ENCODE measurements around the gene NLGN1. TPM values are rescaled to one million over a fixed set of nuclear protein-coding genes. Genes with fewer than 3 reads are reported as not detected.
A peak's percentile ranks its signal among the peaks of the same experiment; 100 is the strongest.

The NLGN1 gene
- total RNA-seq, 1 experiment from 2014 or later, result 5.2 TPM

DNA sequence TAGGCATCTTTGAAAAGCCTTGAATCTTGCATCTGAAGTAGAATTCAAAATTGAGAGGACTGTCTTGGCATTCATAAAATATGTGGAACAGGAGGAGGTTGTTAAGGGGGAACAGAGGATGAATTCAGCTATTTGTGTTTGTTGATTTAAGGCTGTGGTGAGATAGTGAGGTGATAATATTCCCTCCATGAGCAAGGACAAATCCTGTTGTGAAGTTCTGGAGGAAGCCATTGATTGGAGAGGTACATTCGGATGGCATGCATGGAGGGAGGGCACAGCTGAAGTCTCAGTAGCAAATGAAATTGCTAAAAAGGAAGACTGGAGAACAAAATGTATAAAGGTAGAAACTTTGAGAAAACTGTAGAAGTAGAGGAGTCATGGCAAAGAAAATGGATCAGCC, 443.8 kb downstream of the NLGN1 start:
- no peak overlapping the region for H2BK12ac ChIP-seq (ENCODE audit: insufficient read length, low read depth, low read length)
- no peak overlapping the region for H3K27ac ChIP-seq (ENCODE audit: insufficient read length, low read depth, low read length)
- no peak overlapping the region for H3K4me2 ChIP-seq (ENCODE audit: insufficient read depth, insufficient read length, low read length)
- Mint-ChIP-seq H3K27me3 (ENCODE audit: low read depth) (no peaks in the 10 kb centered on the region), H3K9me3 (peaks cover 13 to 19% of the 10 kb centered on the region in 2 experiments), H3K36me3 (ENCODE audit: insufficient read depth in 1 of 3, low read depth in 3 of 3) (peaks cover 15 to 24% (median 23%) of the 10 kb centered on the region in 3 experiments), H3K27ac (peak overlapping the region in 1 of 3 experiments; percentile 31; a peak in 2 of 7 replicates), H3K4me1 (peaks cover 7 to 12% of the 10 kb centered on the region in 2 experiments; a peak in 3 of 4 replicates), H3K4me3 (no peak overlapping the region)
- H2BK5ac ChIP-seq (ENCODE audit: insufficient read length, low read length), result no peak overlapping the region
- H3K79me1 ChIP-seq (ENCODE audit: insufficient read depth, low read depth, low read length, poor library complexity, severe bottlenecking), result no peaks in the 10 kb centered on the region
- H2BK20ac ChIP-seq (ENCODE audit: low read depth, low read length, poor library complexity, severe bottlenecking), result no peak overlapping the region
- no peak overlapping the region for H2AK5ac ChIP-seq (ENCODE audit: insufficient read length, low read length)
- no peak overlapping the region for H4K91ac ChIP-seq (ENCODE audit: insufficient read length, low read depth, low read length)
- no peaks in the 10 kb centered on the region for H3K27me3 ChIP-seq (ENCODE audit: insufficient read depth, low read length)
- H4K20me1 ChIP-seq (ENCODE audit: control insufficient read depth, insufficient read depth, insufficient read length), result no peaks in the 10 kb centered on the region
- no peak overlapping the region for H4K8ac ChIP-seq (replicated peaks; ENCODE audit: insufficient read length, low read depth, low read length)
- TF ChIP-seq, protein P1, sequence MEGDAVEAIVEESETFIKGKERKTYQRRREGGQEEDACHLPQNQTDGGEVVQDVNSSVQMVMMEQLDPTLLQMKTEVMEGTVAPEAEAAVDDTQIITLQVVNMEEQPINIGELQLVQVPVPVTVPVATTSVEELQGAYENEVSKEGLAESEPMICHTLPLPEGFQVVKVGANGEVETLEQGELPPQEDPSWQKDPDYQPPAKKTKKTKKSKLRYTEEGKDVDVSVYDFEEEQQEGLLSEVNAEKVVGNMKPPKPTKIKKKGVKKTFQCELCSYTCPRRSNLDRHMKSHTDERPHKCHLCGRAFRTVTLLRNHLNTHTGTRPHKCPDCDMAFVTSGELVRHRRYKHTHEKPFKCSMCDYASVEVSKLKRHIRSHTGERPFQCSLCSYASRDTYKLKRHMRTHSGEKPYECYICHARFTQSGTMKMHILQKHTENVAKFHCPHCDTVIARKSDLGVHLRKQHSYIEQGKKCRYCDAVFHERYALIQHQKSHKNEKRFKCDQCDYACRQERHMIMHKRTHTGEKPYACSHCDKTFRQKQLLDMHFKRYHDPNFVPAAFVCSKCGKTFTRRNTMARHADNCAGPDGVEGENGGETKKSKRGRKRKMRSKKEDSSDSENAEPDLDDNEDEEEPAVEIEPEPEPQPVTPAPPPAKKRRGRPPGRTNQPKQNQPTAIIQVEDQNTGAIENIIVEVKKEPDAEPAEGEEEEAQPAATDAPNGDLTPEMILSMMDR (conservative IDR thresholded peaks at IDR 0.05), result no peak
- no peak overlapping the region for H3K9ac ChIP-seq (ENCODE audit: extremely low read depth, insufficient read length, low read length)
- H3T11ph ChIP-seq (ENCODE audit: low read length), result no peak overlapping the region
- no peaks in the 10 kb centered on the region for H3K23me2 ChIP-seq (ENCODE audit: insufficient read length, low read depth, low read length, poor library complexity, severe bottlenecking)
- no peak overlapping the region for H3K14ac ChIP-seq (ENCODE audit: insufficient read depth, low read length)
- H3K23ac ChIP-seq (ENCODE audit: insufficient read length, low read depth, low read length), result no peak overlapping the region
- no peak overlapping the region for H2AFZ ChIP-seq (ENCODE audit: low read length)
- no peaks in the 10 kb centered on the region for H3K9me3 ChIP-seq (ENCODE audit: control insufficient read depth, low read depth, low read length)
- no peaks in the 10 kb centered on the region for H3K4me1 ChIP-seq (ENCODE audit: insufficient read depth, low read length)
- no peak overlapping the region for H3K4ac ChIP-seq (ENCODE audit: low read depth, low read length)
- no CpG with 5 or more reads among the region's 1 CpG for WGBS (ENCODE audit: extremely low coverage, insufficient read length, low lambda C conversion rate)
- H3K56ac ChIP-seq (ENCODE audit: insufficient read length, low read depth, low read length), result no peak overlapping the region
- no peak overlapping the region for H4K5ac ChIP-seq (ENCODE audit: insufficient read length, low read depth, low read length)
- DNase-seq, result no peak
- no peak overlapping the region for H3K18ac ChIP-seq (ENCODE audit: insufficient read length, low read depth, low read length)
- no peak overlapping the region for H2BK120ac ChIP-seq (ENCODE audit: low read depth, low read length, poor library complexity, severe bottlenecking)
- no peaks in the 10 kb centered on the region for H3K79me2 ChIP-seq (ENCODE audit: insufficient read depth, low read length)
- no peak overlapping the region for H2BK15ac ChIP-seq (ENCODE audit: low read depth, low read length)

All from H9 (cell line).